Activated naive CD4-positive, alpha-beta T cell treated with anti-CD3 and anti-CD28 coated beads, Interleukin-2, amount 50 U/mL, for 72 hours (primary cell): ENCODE measurements around the gene PTGER3. TPM values are rescaled to one million over a fixed set of nuclear protein-coding genes. Genes with fewer than 3 reads are reported as not detected.
"Not testable (repeated sequence)": the region's sequence is repeated elsewhere in the genome, so short reads cannot be mapped to it uniquely, and the experiment has no call there.

Experiments
- ATAC-seq, 2 donors: fragments of 150-1000 bp; cut with Tn5 transposase; 2 replicates each; pipeline ENCODE4 v1.10.0; 2021; ENCODE audit warnings: mild to moderate bottlenecking in 2 of 2, moderate library complexity in 2 of 2
- DNase-seq, 2 donors: peaks; one replicate each; pipeline ENCODE4 v3.0.0; 2021 to 2022; ENCODE audit warnings: low spot score in 2 of 2
- H3K27ac Mint-ChIP-seq, 2 donors: one replicate each; pipeline ENCODE4 v1.8.0; 2022; ENCODE audit warnings: mild to moderate bottlenecking in 2 of 2, mixed read lengths in 2 of 2
- H3K36me3 Mint-ChIP-seq, 2 donors: one replicate each; pipeline ENCODE4 v1.8.0; 2022; ENCODE audit warnings: mixed read lengths in 2 of 2
- H3K9me3 Mint-ChIP-seq, 2 donors: one replicate each; pipeline ENCODE4 v1.8.0; 2022; ENCODE audit warnings: mixed read lengths in 2 of 2
- total RNA-seq, 2 donors: library from RNA; stranded (reverse); gene quantifications; one replicate each; pipeline ENCODE4 v1.2.3, GENCODE V29; 2022

The PTGER3 gene
- total RNA-seq, 2 donors from 2014 or later, result 0.18 TPM; not detected in 1

DNA sequence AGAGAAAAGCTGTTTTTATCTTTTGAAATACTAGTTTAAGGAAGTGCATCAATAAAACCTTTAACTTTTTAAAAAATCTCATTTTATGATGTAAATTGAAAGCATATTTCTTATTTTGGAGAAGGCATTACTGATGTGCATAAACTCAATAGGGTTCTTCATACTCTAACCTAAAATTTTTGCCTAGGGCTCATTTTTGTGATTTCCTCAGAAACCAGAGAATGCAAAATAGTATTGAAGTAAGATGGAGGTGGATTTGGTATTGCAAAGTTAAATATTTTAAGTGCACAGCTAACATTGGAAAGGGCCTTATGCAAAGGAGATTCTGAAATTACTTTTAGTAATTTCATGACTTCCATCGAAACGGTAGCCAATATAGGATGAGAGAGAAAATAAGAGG, 101.9 kb downstream of the PTGER3 start:
- no peak for ATAC-seq
- H3K27ac Mint-ChIP-seq, result no peak overlapping the region
- no peaks in the 10 kb centered on the region for H3K36me3 Mint-ChIP-seq
- H3K9me3 Mint-ChIP-seq, result no peaks in the 10 kb centered on the region
- no peak for DNase-seq

GRCh38 chr1:70945251-70945650, 102.4 kb downstream of the PTGER3 start:
- no peaks in the 10 kb centered on the region for H3K36me3 Mint-ChIP-seq
- H3K9me3 Mint-ChIP-seq, result peaks cover 2% of the 10 kb centered on the region in 2 donors
- ATAC-seq (no peak), DNase-seq (no peak)
- no peak overlapping the region for H3K27ac Mint-ChIP-seq

- no peak for DNase-seq
- H3K36me3 Mint-ChIP-seq, result no peaks in the 10 kb centered on the region
- no peak overlapping the region for H3K27ac Mint-ChIP-seq
- peaks cover 6% of the 10 kb centered on the region in 2 donors for H3K9me3 Mint-ChIP-seq
- ATAC-seq, result no peak
Measured at GRCh38 chr1:70941563-70941962, 106.1 kb downstream of the PTGER3 start.

DNA sequence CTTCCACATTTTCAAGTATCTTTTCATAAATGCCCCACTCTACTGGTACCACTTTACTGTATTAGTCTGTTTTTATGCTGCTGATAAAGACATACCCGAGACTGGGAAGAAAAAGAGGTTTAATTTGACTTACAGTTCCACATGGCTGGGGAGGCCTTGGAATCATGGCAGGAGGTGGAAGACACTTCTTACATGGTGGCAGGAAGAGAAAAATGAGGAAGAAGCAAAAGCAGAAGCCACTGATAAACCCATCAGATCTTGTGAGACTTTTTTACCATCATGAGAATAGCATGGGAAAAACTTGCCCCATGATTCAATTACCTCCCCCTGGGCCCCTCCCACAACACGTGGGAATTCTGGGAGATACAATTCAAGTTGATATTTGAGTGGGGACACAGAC, 107.2 kb downstream of the PTGER3 start:
- DNase-seq, H3K9me3 Mint-ChIP-seq, ATAC-seq, H3K27ac Mint-ChIP-seq, H3K36me3 Mint-ChIP-seq: not testable (repeated sequence)

- no peak for DNase-seq
- Mint-ChIP-seq H3K27ac (no peak overlapping the region), H3K36me3 (no peaks in the 10 kb centered on the region), H3K9me3 (no peaks in the 10 kb centered on the region)
- ATAC-seq, result no peak
Measured at GRCh38 chr1:70934194-70934961, 113.2 kb downstream of the PTGER3 start.

DNA sequence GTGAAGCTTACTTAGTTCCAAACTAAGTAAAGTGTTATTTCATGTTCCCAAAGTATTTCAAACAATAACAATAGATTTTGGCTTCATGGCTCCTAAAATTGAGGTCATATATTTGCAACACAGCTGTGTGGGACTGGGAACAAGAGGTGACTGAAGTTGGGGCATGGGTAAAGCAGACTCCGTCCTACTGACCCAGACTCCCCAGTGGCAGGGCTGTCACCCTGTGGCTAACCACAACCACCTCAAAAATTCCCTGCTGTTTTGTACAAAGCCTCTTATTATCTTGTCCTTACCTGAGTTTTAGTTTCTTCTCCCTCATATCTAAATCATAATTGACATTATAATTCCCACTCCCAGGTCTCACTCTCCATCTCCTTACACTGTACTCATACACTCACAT, 117.6 kb downstream of the PTGER3 start:
- no peak for ATAC-seq
- peaks cover 0 to 6% of the 10 kb centered on the region in 2 donors for H3K9me3 Mint-ChIP-seq
- no peak for DNase-seq
- no peaks in the 10 kb centered on the region for H3K36me3 Mint-ChIP-seq
- H3K27ac Mint-ChIP-seq, result no peak overlapping the region

- Mint-ChIP-seq H3K9me3 (peaks cover 0 to 16% of the 10 kb centered on the region in 2 donors), H3K27ac (no peak overlapping the region), H3K36me3 (peaks cover 0 to 6% of the 10 kb centered on the region in 2 donors)
- ATAC-seq (no peak), DNase-seq (no peak)
Measured at GRCh38 chr1:70922196-70922595, 125.4 kb downstream of the PTGER3 start.

Other genes starting within 250 kb of the PTGER3 start
- gene ZRANB2, start 33.2 kb upstream of the PTGER3 start, total RNA-seq, result 100 to 1,000 TPM; 103 to 120 TPM